A549 treated with AZD9567 at 1 μM for 4 hours (cell line): ENCODE measurements around the gene CNTNAP4. TPM values are rescaled to one million over a fixed set of nuclear protein-coding genes. Genes with fewer than 3 reads are reported as not detected.

Source experiments
- total RNA-seq: library from RNA; stranded (reverse); fragments of 200-300 nt; extraction: Qiagen RNA extraction; gene quantifications from 5 replicates; pipeline ENCODE4 v1.2.3, GENCODE V29; 2022; ENCODE audit not compliant: insufficient read depth

The CNTNAP4 gene
- total RNA-seq: not detected in 5 replicates

DNA sequence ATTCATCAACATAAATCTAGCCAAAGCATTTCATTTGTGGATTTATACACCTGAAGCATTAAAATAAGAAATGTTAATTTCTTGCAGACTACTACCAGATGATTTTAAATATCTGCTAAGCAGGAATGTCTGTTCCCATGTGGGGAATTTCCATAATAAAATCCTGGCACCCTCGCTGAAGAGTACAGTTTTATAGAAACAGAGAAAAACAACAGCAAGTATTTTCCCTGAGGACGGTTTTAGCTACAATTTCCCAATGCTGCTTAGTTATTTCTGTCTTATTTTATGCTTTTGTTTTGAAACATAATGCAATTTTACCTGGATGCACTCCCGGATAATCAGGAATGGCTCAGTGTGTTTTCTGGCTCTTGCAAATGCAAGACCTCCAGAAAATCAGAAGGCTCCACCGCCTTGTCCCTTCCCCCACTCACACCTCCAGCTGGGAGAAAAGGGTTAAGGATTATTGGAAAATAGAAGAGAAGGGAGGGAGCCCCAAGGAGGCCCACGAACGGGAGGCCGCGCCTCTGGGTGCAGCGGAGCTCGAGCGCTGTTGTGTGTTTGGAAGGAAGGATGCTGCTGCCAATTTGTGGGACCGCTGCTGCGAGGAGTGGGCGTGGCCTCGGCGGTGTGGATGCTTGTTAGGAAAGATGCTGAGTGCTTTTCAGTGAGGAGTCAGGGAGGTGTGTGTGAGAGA is at the start of gene CNTNAP4:
Gene CNTNAP4 (plus strand): TSS at position 657 of the 694 bp plus-strand sequence. CDS start 262 bp downstream, outside the sequence.

